ENCODE measurements around the gene ZFPM1.

ZFPM1 gene

GRCh38 chr16:88462396-88462795 lies 9.3 kb downstream of the ZFPM1 start:
- H3K9me3 ChIP-seq (ENCODE audit: control insufficient read depth in 5 of 5, low read length in 5 of 5), result no peaks in the 10 kb centered on the region
- peaks cover 0 to 14% (median 4%) of the 10 kb centered on the region in 5 donors for H3K4me1 ChIP-seq (ENCODE audit: control insufficient read depth in 5 of 5, insufficient read depth in 5 of 5, low read length in 5 of 5)
- no peak overlapping the region for H3K27ac ChIP-seq (ENCODE audit: low read depth, low read length)
- H3K4me3 ChIP-seq (ENCODE audit: low read depth in 1 of 5, low read length in 5 of 5), result no peak overlapping the region
- peaks cover 0 to 23% (median 0%) of the 10 kb centered on the region in 5 donors for H3K27me3 ChIP-seq (ENCODE audit: control insufficient read depth in 5 of 5, insufficient read depth in 4 of 5, low read length in 5 of 5)
- H3K36me3 ChIP-seq (ENCODE audit: control insufficient read depth in 5 of 5, insufficient read depth in 5 of 5, low read length in 5 of 5), result no peaks in the 10 kb centered on the region
- no peak overlapping the region for H3K9ac ChIP-seq (ENCODE audit: low read length in 5 of 5)

GRCh38 chr16:88463411-88463810 lies 10.3 kb downstream of the ZFPM1 start:
- peaks cover 0 to 14% (median 4%) of the 10 kb centered on the region in 5 donors for H3K4me1 ChIP-seq (ENCODE audit: control insufficient read depth in 5 of 5, insufficient read depth in 5 of 5, low read length in 5 of 5)
- H3K9me3 ChIP-seq (ENCODE audit: control insufficient read depth in 5 of 5, low read length in 5 of 5), result no peaks in the 10 kb centered on the region
- no peaks in the 10 kb centered on the region for H3K36me3 ChIP-seq (ENCODE audit: control insufficient read depth in 5 of 5, insufficient read depth in 5 of 5, low read length in 5 of 5)
- no peak overlapping the region for H3K4me3 ChIP-seq (ENCODE audit: low read depth in 1 of 5, low read length in 5 of 5)
- no peak overlapping the region for H3K9ac ChIP-seq (ENCODE audit: low read length in 5 of 5)
- no peak overlapping the region for H3K27ac ChIP-seq (ENCODE audit: low read depth, low read length)
- H3K27me3 ChIP-seq (ENCODE audit: control insufficient read depth in 5 of 5, insufficient read depth in 4 of 5, low read length in 5 of 5), result peaks cover 0 to 20% (median 2%) of the 10 kb centered on the region in 5 donors

GRCh38 chr16:88464447-88465318 lies 11.6 kb downstream of the ZFPM1 start:
- Histone ChIP-seq H3K27me3 (ENCODE audit: control insufficient read depth in 5 of 5, insufficient read depth in 4 of 5, low read length in 5 of 5) (peaks cover 0 to 24% (median 6%) of the 10 kb centered on the region in 5 donors), H3K4me3 (ENCODE audit: low read depth in 1 of 5, low read length in 5 of 5) (no peak overlapping the region), H3K9me3 (ENCODE audit: control insufficient read depth in 5 of 5, low read length in 5 of 5) (no peaks in the 10 kb centered on the region), H3K36me3 (ENCODE audit: control insufficient read depth in 5 of 5, insufficient read depth in 5 of 5, low read length in 5 of 5) (no peaks in the 10 kb centered on the region), H3K27ac (ENCODE audit: low read depth, low read length) (no peak overlapping the region), H3K4me1 (ENCODE audit: control insufficient read depth in 5 of 5, insufficient read depth in 5 of 5, low read length in 5 of 5) (peaks cover 0 to 14% (median 4%) of the 10 kb centered on the region in 5 donors), H3K9ac (ENCODE audit: low read length in 5 of 5) (no peak overlapping the region)

GRCh38 chr16:88465387-88465983 lies 12.4 kb downstream of the ZFPM1 start:
- H3K36me3 ChIP-seq (ENCODE audit: control insufficient read depth in 5 of 5, insufficient read depth in 5 of 5, low read length in 5 of 5), result no peaks in the 10 kb centered on the region
- H3K4me1 ChIP-seq (ENCODE audit: control insufficient read depth in 5 of 5, insufficient read depth in 5 of 5, low read length in 5 of 5), result peaks cover 0 to 12% (median 4%) of the 10 kb centered on the region in 5 donors
- no peak overlapping the region for H3K9ac ChIP-seq (ENCODE audit: low read length in 5 of 5)
- no peaks in the 10 kb centered on the region for H3K9me3 ChIP-seq (ENCODE audit: control insufficient read depth in 5 of 5, low read length in 5 of 5)
- H3K4me3 ChIP-seq (ENCODE audit: low read depth in 1 of 5, low read length in 5 of 5), result no peak overlapping the region
- H3K27ac ChIP-seq (ENCODE audit: low read depth, low read length), result no peak overlapping the region
- H3K27me3 ChIP-seq (ENCODE audit: control insufficient read depth in 5 of 5, insufficient read depth in 4 of 5, low read length in 5 of 5), result peaks cover 0 to 22% (median 5%) of the 10 kb centered on the region in 5 donors

- H3K9ac ChIP-seq (ENCODE audit: low read length in 5 of 5), result no peak overlapping the region
- no peak overlapping the region for H3K27ac ChIP-seq (ENCODE audit: low read depth, low read length)
- no peaks in the 10 kb centered on the region for H3K9me3 ChIP-seq (ENCODE audit: control insufficient read depth in 5 of 5, low read length in 5 of 5)
- H3K27me3 ChIP-seq (ENCODE audit: control insufficient read depth in 5 of 5, insufficient read depth in 4 of 5, low read length in 5 of 5), result peaks cover 0 to 22% (median 5%) of the 10 kb centered on the region in 5 donors
- no peaks in the 10 kb centered on the region for H3K36me3 ChIP-seq (ENCODE audit: control insufficient read depth in 5 of 5, insufficient read depth in 5 of 5, low read length in 5 of 5)
- peaks cover 0 to 12% (median 3%) of the 10 kb centered on the region in 5 donors for H3K4me1 ChIP-seq (ENCODE audit: control insufficient read depth in 5 of 5, insufficient read depth in 5 of 5, low read length in 5 of 5)
- H3K4me3 ChIP-seq (ENCODE audit: low read depth in 1 of 5, low read length in 5 of 5), result no peak overlapping the region
These were observed 13.2 kb downstream of the ZFPM1 start for GRCh38 chr16:88466175-88466862.

- H3K27me3 ChIP-seq (ENCODE audit: control insufficient read depth in 5 of 5, insufficient read depth in 4 of 5, low read length in 5 of 5), result peaks cover 0 to 17% (median 5%) of the 10 kb centered on the region in 5 donors
- no peaks in the 10 kb centered on the region for H3K36me3 ChIP-seq (ENCODE audit: control insufficient read depth in 5 of 5, insufficient read depth in 5 of 5, low read length in 5 of 5)
- no peak overlapping the region for H3K9ac ChIP-seq (ENCODE audit: low read length in 5 of 5)
- H3K9me3 ChIP-seq (ENCODE audit: control insufficient read depth in 5 of 5, low read length in 5 of 5), result no peaks in the 10 kb centered on the region
- no peak overlapping the region for H3K4me3 ChIP-seq (ENCODE audit: low read depth in 1 of 5, low read length in 5 of 5)
- no peak overlapping the region for H3K27ac ChIP-seq (ENCODE audit: low read depth, low read length)
- peaks cover 0 to 8% (median 0%) of the 10 kb centered on the region in 5 donors for H3K4me1 ChIP-seq (ENCODE audit: control insufficient read depth in 5 of 5, insufficient read depth in 5 of 5, low read length in 5 of 5)
These were observed 13.9 kb downstream of the ZFPM1 start for GRCh38 chr16:88466949-88467348.

- H3K27ac ChIP-seq (ENCODE audit: low read depth, low read length), result no peak overlapping the region
- no peak overlapping the region for H3K4me3 ChIP-seq (ENCODE audit: low read depth in 1 of 5, low read length in 5 of 5)
- H3K9me3 ChIP-seq (ENCODE audit: control insufficient read depth in 5 of 5, low read length in 5 of 5), result no peaks in the 10 kb centered on the region
- peaks cover 0 to 14% (median 5%) of the 10 kb centered on the region in 5 donors for H3K27me3 ChIP-seq (ENCODE audit: control insufficient read depth in 5 of 5, insufficient read depth in 4 of 5, low read length in 5 of 5)
- H3K36me3 ChIP-seq (ENCODE audit: control insufficient read depth in 5 of 5, insufficient read depth in 5 of 5, low read length in 5 of 5), result no peaks in the 10 kb centered on the region
- H3K4me1 ChIP-seq (ENCODE audit: control insufficient read depth in 5 of 5, insufficient read depth in 5 of 5, low read length in 5 of 5), result peaks cover 0 to 4% (median under 1%) of the 10 kb centered on the region in 5 donors
- H3K9ac ChIP-seq (ENCODE audit: low read length in 5 of 5), result no peak overlapping the region
These were observed 14.5 kb downstream of the ZFPM1 start for GRCh38 chr16:88467541-88467944.

- H3K4me3 ChIP-seq (ENCODE audit: low read depth in 1 of 5, low read length in 5 of 5), result no peak overlapping the region
- H3K4me1 ChIP-seq (ENCODE audit: control insufficient read depth in 5 of 5, insufficient read depth in 5 of 5, low read length in 5 of 5), result peaks cover 0 to 7% (median 3%) of the 10 kb centered on the region in 5 donors
- H3K36me3 ChIP-seq (ENCODE audit: control insufficient read depth in 5 of 5, insufficient read depth in 5 of 5, low read length in 5 of 5), result no peaks in the 10 kb centered on the region
- H3K9ac ChIP-seq (ENCODE audit: low read length in 5 of 5), result no peak overlapping the region
- peaks cover 0 to 22% (median 9%) of the 10 kb centered on the region in 5 donors for H3K27me3 ChIP-seq (ENCODE audit: control insufficient read depth in 5 of 5, insufficient read depth in 4 of 5, low read length in 5 of 5)
- no peaks in the 10 kb centered on the region for H3K9me3 ChIP-seq (ENCODE audit: control insufficient read depth in 5 of 5, low read length in 5 of 5)
- H3K27ac ChIP-seq (ENCODE audit: low read depth, low read length), result no peak overlapping the region
These were observed 15.4 kb downstream of the ZFPM1 start for GRCh38 chr16:88468275-88469129.

GRCh38 chr16:88469615-88470395 lies 16.7 kb downstream of the ZFPM1 start:
- Histone ChIP-seq H3K36me3 (ENCODE audit: control insufficient read depth in 5 of 5, insufficient read depth in 5 of 5, low read length in 5 of 5) (no peaks in the 10 kb centered on the region), H3K4me3 (ENCODE audit: low read depth in 1 of 5, low read length in 5 of 5) (no peak overlapping the region), H3K9me3 (ENCODE audit: control insufficient read depth in 5 of 5, low read length in 5 of 5) (no peaks in the 10 kb centered on the region), H3K27ac (ENCODE audit: low read depth, low read length) (no peak overlapping the region), H3K4me1 (ENCODE audit: control insufficient read depth in 5 of 5, insufficient read depth in 5 of 5, low read length in 5 of 5) (peaks cover 0 to 7% (median 3%) of the 10 kb centered on the region in 5 donors), H3K27me3 (ENCODE audit: control insufficient read depth in 5 of 5, insufficient read depth in 4 of 5, low read length in 5 of 5) (peaks cover 0 to 23% (median 11%) of the 10 kb centered on the region in 5 donors), H3K9ac (ENCODE audit: low read length in 5 of 5) (no peak overlapping the region)

All from subcutaneous abdominal adipose tissue (tissue), 5 donors.